Prostate gland (tissue), 2 donors: ENCODE results near the gene SSR3.

Experiments used
- CTCF ChIP-seq, 4 experiments: fragments of 200-600 bp in 2 of 4; fragments of 450-650 bp in 2 of 4; sonication (generic) in 2 of 4; IDR thresholded peaks; 1 replicate in 3 of 4; 2 replicates in 1 of 4; pipeline ENCODE4 v1.5.1; 2016 to 2019; ENCODE audit warnings: antibody characterized with exemption in 4 of 4, mild to moderate bottlenecking in 2 of 4, moderate library complexity in 2 of 4
- POLR2A ChIP-seq: fragments of 450-650 bp; IDR thresholded peaks from one replicate; pipeline ENCODE4 v1.6.1; 2016; ENCODE audit warnings: antibody characterized with exemption, mild to moderate bottlenecking
- POLR2AphosphoS5 ChIP-seq: sonication (generic); formaldehyde crosslinking; IDR thresholded peaks from one replicate; pipeline ENCODE4 v1.6.1; 2017; ENCODE audit warnings: antibody characterized with exemption

GRCh38 chr3:156602424-156602823 is 47.5 kb upstream of the SSR3 start:
- TF ChIP-seq CTCF (IDR thresholded peaks at IDR 0.05) (no peak), POLR2AphosphoS5 (no peak), POLR2A (no peak)
